Measurements from ENCODE around the gene PLK5. TPM values are rescaled to one million over a fixed set of nuclear protein-coding genes. Genes with fewer than 3 reads are reported as not detected.
A peak's percentile ranks its signal among the peaks of the same experiment; 100 is the strongest.

The PLK5 gene
- total RNA-seq, 1 donor from 2014 or later, result not detected

DNA sequence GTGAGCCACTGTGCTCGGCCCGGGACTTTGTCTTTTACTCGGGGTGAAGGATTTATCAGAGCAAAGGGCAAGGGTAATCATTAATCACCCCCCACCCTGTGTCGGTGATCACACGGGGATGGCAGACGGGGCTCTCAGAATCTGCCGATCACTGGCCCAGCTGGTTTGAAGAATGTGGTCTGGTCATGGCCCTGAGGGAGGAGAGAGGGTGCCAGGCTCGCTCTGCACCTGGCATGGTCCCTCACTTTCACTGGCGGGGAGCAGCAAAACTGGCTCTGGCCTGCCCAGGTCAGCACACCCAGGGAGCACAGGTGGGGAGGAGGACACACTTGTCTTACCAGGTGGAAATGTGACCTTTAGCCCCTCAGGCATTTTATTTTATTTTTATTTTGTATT lies 22.7 kb upstream of the PLK5 start:
- peaks cover 8 to 16% (median 13%) of the 10 kb centered on the region in 3 donors for H3K4me1 ChIP-seq (ENCODE audit: control insufficient read depth in 3 of 3, insufficient read depth in 3 of 3, low read length in 3 of 3)
- H3K4me3 ChIP-seq (ENCODE audit: low read length in 3 of 3), result no peak overlapping the region
- no peak overlapping the region for H3K27ac ChIP-seq (ENCODE audit: low read depth, low read length)
- peaks cover 26 to 44% (median 33%) of the 10 kb centered on the region in 3 donors for H3K27me3 ChIP-seq (ENCODE audit: control insufficient read depth in 3 of 3, insufficient read depth in 3 of 3, low read length in 3 of 3)
- peaks cover 4 to 10% (median 5%) of the 10 kb centered on the region in 3 donors for H3K36me3 ChIP-seq (ENCODE audit: control insufficient read depth in 3 of 3, insufficient read depth in 3 of 3, low read length in 3 of 3)
- H3K9me3 ChIP-seq (ENCODE audit: control insufficient read depth in 3 of 3, low read length in 3 of 3), result no peaks in the 10 kb centered on the region
- no peak overlapping the region for H3K9ac ChIP-seq (ENCODE audit: low read depth in 1 of 3, low read length in 3 of 3)

- Histone ChIP-seq H3K27me3 (ENCODE audit: control insufficient read depth in 3 of 3, insufficient read depth in 3 of 3, low read length in 3 of 3) (peaks cover 21 to 31% (median 21%) of the 10 kb centered on the region in 3 donors), H3K36me3 (ENCODE audit: control insufficient read depth in 3 of 3, insufficient read depth in 3 of 3, low read length in 3 of 3) (peaks cover 4 to 11% (median 5%) of the 10 kb centered on the region in 3 donors), H3K9me3 (ENCODE audit: control insufficient read depth in 3 of 3, low read length in 3 of 3) (no peaks in the 10 kb centered on the region), H3K4me1 (ENCODE audit: control insufficient read depth in 3 of 3, insufficient read depth in 3 of 3, low read length in 3 of 3) (peaks cover 12 to 22% (median 18%) of the 10 kb centered on the region in 3 donors), H3K4me3 (ENCODE audit: low read length in 3 of 3) (no peak overlapping the region), H3K27ac (ENCODE audit: low read depth, low read length) (no peak overlapping the region), H3K9ac (ENCODE audit: low read depth in 1 of 3, low read length in 3 of 3) (peak overlapping the region in 1 of 3 donors; percentile 50)
Measured at GRCh38 chr19:1502433-1503088, 21.3 kb upstream of the PLK5 start.

DNA sequence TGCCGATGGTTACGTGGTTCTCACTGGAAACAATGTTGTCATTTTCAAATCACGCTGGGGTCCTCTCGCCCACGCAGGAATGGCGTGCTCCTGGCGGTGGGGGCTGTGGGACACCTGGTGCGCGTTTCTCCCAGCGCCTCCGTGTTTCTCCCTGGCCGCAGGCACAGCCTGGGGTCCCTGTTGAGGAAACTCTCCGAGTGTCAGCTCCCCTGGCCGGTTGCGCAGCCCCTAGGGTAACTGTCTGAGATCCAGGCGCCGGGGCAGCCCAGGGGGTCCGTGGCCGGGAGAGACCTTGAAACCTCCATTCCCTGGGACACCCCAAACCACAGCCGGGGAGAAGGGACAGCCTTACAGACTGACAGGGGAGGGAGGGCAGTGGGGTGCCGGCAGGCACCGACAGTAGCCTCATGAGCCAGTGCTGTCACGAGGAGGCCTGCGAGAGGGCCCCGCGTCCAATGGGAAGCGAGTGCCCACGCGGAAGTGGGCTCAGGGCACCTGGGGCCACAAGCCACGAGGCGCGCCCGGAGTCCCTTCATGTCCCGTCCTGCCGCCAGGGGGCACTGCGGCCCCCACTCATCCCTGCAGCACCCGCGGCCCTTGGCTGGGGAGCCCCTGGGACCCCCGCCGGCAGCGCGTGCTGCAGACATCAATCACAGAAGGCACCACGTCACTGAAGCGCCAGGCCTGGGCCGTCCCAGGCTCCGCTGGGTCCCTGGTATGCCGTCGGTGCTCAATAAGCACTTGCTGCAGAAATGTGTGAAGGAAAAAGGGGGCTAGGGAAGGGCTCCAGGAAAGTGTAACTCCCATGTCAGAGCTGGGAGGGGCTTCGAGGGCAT lies 20.6 kb upstream of the PLK5 start:
- Histone ChIP-seq H3K36me3 (ENCODE audit: control insufficient read depth in 3 of 3, insufficient read depth in 3 of 3, low read length in 3 of 3) (peaks cover 4 to 11% (median 5%) of the 10 kb centered on the region in 3 donors), H3K4me3 (ENCODE audit: low read length in 3 of 3) (peak overlapping the region in 1 of 3 donors; percentile 29), H3K9me3 (ENCODE audit: control insufficient read depth in 3 of 3, low read length in 3 of 3) (no peaks in the 10 kb centered on the region), H3K4me1 (ENCODE audit: control insufficient read depth in 3 of 3, insufficient read depth in 3 of 3, low read length in 3 of 3) (peaks cover 12 to 23% (median 21%) of the 10 kb centered on the region in 3 donors), H3K9ac (ENCODE audit: low read depth in 1 of 3, low read length in 3 of 3) (peak overlapping the region in 1 of 3 donors; percentile 50), H3K27me3 (ENCODE audit: control insufficient read depth in 3 of 3, insufficient read depth in 3 of 3, low read length in 3 of 3) (peaks cover 16 to 24% (median 17%) of the 10 kb centered on the region in 3 donors), H3K27ac (ENCODE audit: low read depth, low read length) (no peak overlapping the region)

DNA sequence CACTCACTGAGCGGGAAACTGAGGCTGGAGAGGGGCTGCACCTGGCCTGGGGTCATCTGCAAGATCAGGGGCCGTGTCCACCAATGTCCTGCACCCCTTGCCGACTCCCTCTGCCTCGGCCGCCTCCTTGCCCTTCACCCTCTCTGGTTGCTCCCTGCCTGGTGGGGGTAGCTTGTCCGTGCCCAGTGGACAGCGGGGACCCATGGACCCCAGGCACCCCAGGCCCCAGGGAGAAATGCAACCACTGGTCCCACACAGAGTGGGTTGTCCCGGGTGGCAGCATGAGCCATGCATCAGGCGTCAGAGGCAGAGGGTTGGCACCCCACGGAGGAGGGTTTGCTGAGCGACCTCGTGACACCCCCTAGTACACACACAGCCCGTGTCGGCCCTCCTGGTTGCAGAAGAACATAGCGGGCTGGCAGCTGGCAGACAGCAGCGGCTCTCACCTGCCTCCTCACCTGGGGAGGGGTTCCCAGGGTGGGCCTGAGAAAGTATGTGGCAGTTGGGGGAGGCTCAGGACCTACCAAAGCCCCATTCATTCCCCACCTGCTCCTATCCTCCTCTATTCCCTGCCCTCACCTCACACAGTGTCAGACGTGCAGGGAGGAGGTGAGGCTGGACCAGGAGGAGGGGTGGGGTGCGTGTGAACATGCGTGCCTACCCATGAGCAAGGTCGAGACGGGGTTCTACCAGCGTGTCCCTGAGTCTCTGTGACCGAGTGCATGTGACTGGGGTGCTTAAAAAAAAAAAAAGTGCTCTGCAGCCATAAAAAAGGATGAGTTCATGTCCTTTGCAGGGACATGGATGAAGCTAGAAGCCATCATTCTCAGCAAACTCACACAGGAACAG lies 19.7 kb upstream of the PLK5 start:
- Histone ChIP-seq H3K27ac (ENCODE audit: low read depth, low read length) (no peak overlapping the region), H3K4me3 (ENCODE audit: low read length in 3 of 3) (no peak overlapping the region), H3K9ac (ENCODE audit: low read depth in 1 of 3, low read length in 3 of 3) (peak overlapping the region in 1 of 3 donors; percentile 33), H3K27me3 (ENCODE audit: control insufficient read depth in 3 of 3, insufficient read depth in 3 of 3, low read length in 3 of 3) (peaks cover 16 to 24% (median 17%) of the 10 kb centered on the region in 3 donors), H3K4me1 (ENCODE audit: control insufficient read depth in 3 of 3, insufficient read depth in 3 of 3, low read length in 3 of 3) (peaks cover 14 to 27% (median 21%) of the 10 kb centered on the region in 3 donors), H3K9me3 (ENCODE audit: control insufficient read depth in 3 of 3, low read length in 3 of 3) (no peaks in the 10 kb centered on the region), H3K36me3 (ENCODE audit: control insufficient read depth in 3 of 3, insufficient read depth in 3 of 3, low read length in 3 of 3) (peaks cover 4 to 11% (median 5%) of the 10 kb centered on the region in 3 donors)

GRCh38 chr19:1505012-1505411 lies 18.9 kb upstream of the PLK5 start:
- no peaks in the 10 kb centered on the region for H3K9me3 ChIP-seq (ENCODE audit: control insufficient read depth in 3 of 3, low read length in 3 of 3)
- H3K27ac ChIP-seq (ENCODE audit: low read depth, low read length), result no peak overlapping the region
- H3K36me3 ChIP-seq (ENCODE audit: control insufficient read depth in 3 of 3, insufficient read depth in 3 of 3, low read length in 3 of 3), result peaks cover 4 to 17% (median 5%) of the 10 kb centered on the region in 3 donors
- H3K27me3 ChIP-seq (ENCODE audit: control insufficient read depth in 3 of 3, insufficient read depth in 3 of 3, low read length in 3 of 3), result peaks cover 16 to 21% (median 17%) of the 10 kb centered on the region in 3 donors
- peaks cover 14 to 27% (median 24%) of the 10 kb centered on the region in 3 donors for H3K4me1 ChIP-seq (ENCODE audit: control insufficient read depth in 3 of 3, insufficient read depth in 3 of 3, low read length in 3 of 3)
- no peak overlapping the region for H3K9ac ChIP-seq (ENCODE audit: low read depth in 1 of 3, low read length in 3 of 3)
- H3K4me3 ChIP-seq (ENCODE audit: low read length in 3 of 3), result no peak overlapping the region

- H3K9me3 ChIP-seq (ENCODE audit: control insufficient read depth in 3 of 3, low read length in 3 of 3), result no peaks in the 10 kb centered on the region
- no peak overlapping the region for H3K27ac ChIP-seq (ENCODE audit: low read depth, low read length)
- H3K4me1 ChIP-seq (ENCODE audit: control insufficient read depth in 3 of 3, insufficient read depth in 3 of 3, low read length in 3 of 3), result peaks cover 14 to 28% (median 24%) of the 10 kb centered on the region in 3 donors
Measured at GRCh38 chr19:1505991-1506881, 17.6 kb upstream of the PLK5 start.

DNA sequence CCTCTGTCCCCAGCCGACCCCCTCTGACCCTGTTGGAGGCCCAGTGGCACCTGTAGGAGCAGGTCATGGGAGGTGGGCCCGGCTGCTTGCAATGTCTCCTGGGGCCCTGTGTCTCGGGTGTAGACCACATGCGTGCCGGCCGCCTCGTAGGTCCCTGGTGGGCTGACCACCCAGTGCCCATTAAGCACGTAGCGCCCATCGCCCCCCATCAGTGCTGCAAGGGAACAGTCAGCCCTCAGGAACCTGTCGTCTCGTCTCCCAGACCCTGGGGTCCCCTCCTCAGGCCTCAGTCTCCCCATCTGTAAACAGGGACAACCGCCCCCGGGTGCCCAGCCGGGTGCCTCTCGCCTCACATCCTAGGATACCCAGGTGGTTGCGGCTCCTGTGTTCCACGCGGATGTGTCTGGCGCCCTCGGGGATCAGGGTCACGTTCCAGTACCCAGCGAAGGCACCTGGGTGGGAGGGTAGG lies 16.7 kb upstream of the PLK5 start:
- peak overlapping the region; percentile 8 to 73 (median 65) for H3K4me3 ChIP-seq (ENCODE audit: low read length in 3 of 3)
- no peaks in the 10 kb centered on the region for H3K9me3 ChIP-seq (ENCODE audit: control insufficient read depth in 3 of 3, low read length in 3 of 3)
- H3K4me1 ChIP-seq (ENCODE audit: control insufficient read depth in 3 of 3, insufficient read depth in 3 of 3, low read length in 3 of 3), result peaks cover 14 to 33% (median 29%) of the 10 kb centered on the region in 3 donors
- H3K9ac ChIP-seq (ENCODE audit: low read depth in 1 of 3, low read length in 3 of 3), result peak overlapping the region in 2 of 3 donors; percentile 23 to 82
- peaks cover 15 to 17% (median 16%) of the 10 kb centered on the region in 3 donors for H3K27me3 ChIP-seq (ENCODE audit: control insufficient read depth in 3 of 3, insufficient read depth in 3 of 3, low read length in 3 of 3)
- H3K36me3 ChIP-seq (ENCODE audit: control insufficient read depth in 3 of 3, insufficient read depth in 3 of 3, low read length in 3 of 3), result peaks cover 4 to 17% (median 5%) of the 10 kb centered on the region in 3 donors
- peak overlapping the region; percentile 85 for H3K27ac ChIP-seq (ENCODE audit: low read depth, low read length)

More at GRCh38 chr19:1505991-1506881, 17.6 kb upstream of the PLK5 start:
- H3K27me3 ChIP-seq (ENCODE audit: control insufficient read depth in 3 of 3, insufficient read depth in 3 of 3, low read length in 3 of 3), result peaks cover 16 to 17% (median 17%) of the 10 kb centered on the region in 3 donors
- H3K9ac ChIP-seq (ENCODE audit: low read depth in 1 of 3, low read length in 3 of 3), result no peak overlapping the region
- no peak overlapping the region for H3K4me3 ChIP-seq (ENCODE audit: low read length in 3 of 3)
- peaks cover 4 to 17% (median 5%) of the 10 kb centered on the region in 3 donors for H3K36me3 ChIP-seq (ENCODE audit: control insufficient read depth in 3 of 3, insufficient read depth in 3 of 3, low read length in 3 of 3)

DNA sequence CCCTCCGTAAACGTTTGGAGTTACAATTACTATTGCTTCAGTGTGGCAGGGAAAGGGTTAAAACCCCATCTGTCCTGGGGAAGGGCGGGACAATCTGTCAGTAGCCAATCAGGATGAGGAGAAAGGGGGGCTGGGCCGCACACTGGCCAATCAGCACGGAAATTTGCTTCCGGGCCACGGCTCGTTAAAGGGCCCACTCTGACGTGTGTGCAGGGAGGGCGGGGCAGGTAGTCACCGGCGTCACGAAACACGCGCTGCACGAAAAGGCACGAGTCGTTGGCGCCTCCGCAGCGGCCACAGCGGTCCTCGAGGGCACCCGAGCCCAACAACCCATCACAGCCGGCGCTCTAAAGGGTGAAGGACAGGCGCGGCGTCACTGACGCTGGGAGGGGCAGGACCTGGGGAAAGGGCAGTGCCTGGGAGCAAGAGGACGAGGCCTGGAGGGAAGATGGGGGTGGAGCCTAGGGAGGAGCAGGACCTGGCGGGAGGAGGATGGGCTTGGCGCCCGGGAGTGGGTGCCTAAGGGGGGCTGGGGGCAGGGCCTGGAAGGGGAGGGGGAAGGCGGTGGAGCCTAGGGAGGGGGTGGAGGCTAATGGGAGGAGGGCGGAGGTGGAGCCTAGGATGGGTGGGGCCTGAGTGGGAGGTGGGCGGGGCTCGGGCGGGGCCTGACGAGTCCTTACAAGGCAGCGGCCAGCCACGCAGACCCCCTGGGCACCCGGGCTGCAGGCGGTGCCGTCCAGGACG lies 15.9 kb upstream of the PLK5 start:
- H3K27me3 ChIP-seq (ENCODE audit: control insufficient read depth in 3 of 3, insufficient read depth in 3 of 3, low read length in 3 of 3), result peaks cover 11 to 13% (median 12%) of the 10 kb centered on the region in 3 donors
- H3K27ac ChIP-seq (ENCODE audit: low read depth, low read length), result peak overlapping the region; percentile 85
- peaks cover 4 to 17% (median 5%) of the 10 kb centered on the region in 3 donors for H3K36me3 ChIP-seq (ENCODE audit: control insufficient read depth in 3 of 3, insufficient read depth in 3 of 3, low read length in 3 of 3)
- peak overlapping the region in 2 of 3 donors; percentile 51 to 82 for H3K9ac ChIP-seq (ENCODE audit: low read depth in 1 of 3, low read length in 3 of 3)
- H3K9me3 ChIP-seq (ENCODE audit: control insufficient read depth in 3 of 3, low read length in 3 of 3), result no peaks in the 10 kb centered on the region
- H3K4me1 ChIP-seq (ENCODE audit: control insufficient read depth in 3 of 3, insufficient read depth in 3 of 3, low read length in 3 of 3), result peaks cover 13 to 31% (median 31%) of the 10 kb centered on the region in 3 donors
- H3K4me3 ChIP-seq (ENCODE audit: low read length in 3 of 3), result peak overlapping the region; percentile 65 to 73 (median 72)
